Dendritic cell treated with granulocyte-macrophage colony-stimulating factor and Interleukin-4, amounts not matched to agents 40 ng/mL and 50 ng/mL, for 4 days (primary cell): ENCODE results near the gene DNAJC28.
"Not testable (repeated sequence)": the region's sequence is repeated elsewhere in the genome, so short reads cannot be mapped to it uniquely, and the experiment has no call there.

Experiments used
- H3K27ac Mint-ChIP-seq: one replicate; pipeline ENCODE4 v1.8.0; 2022; ENCODE audit warnings: mild to moderate bottlenecking, mixed read lengths
- H3K27me3 Mint-ChIP-seq: one replicate; pipeline ENCODE4 v1.8.0; 2022; ENCODE audit warnings: mild to moderate bottlenecking, mixed read lengths
- H3K36me3 Mint-ChIP-seq: one replicate; pipeline ENCODE4 v1.8.0; 2022; ENCODE audit warnings: low read depth, mixed read lengths
- H3K4me1 Mint-ChIP-seq: one replicate; pipeline ENCODE4 v1.8.0; 2022; ENCODE audit warnings: low read depth, mixed read lengths
- H3K4me3 Mint-ChIP-seq: one replicate; pipeline ENCODE4 v1.8.0; 2022; ENCODE audit warnings: mild to moderate bottlenecking, moderate library complexity, mixed read lengths
- H3K9me3 Mint-ChIP-seq: one replicate; pipeline ENCODE4 v1.8.0; 2022; ENCODE audit warnings: mixed read lengths
- intact Hi-C: fragments of 100-400 bp; cut with micrococcal nuclease; formaldehyde crosslinking; loops from one replicate; pipeline ENCODE4 v1.15.0; 2022

The DNAJC28 gene

DNA sequence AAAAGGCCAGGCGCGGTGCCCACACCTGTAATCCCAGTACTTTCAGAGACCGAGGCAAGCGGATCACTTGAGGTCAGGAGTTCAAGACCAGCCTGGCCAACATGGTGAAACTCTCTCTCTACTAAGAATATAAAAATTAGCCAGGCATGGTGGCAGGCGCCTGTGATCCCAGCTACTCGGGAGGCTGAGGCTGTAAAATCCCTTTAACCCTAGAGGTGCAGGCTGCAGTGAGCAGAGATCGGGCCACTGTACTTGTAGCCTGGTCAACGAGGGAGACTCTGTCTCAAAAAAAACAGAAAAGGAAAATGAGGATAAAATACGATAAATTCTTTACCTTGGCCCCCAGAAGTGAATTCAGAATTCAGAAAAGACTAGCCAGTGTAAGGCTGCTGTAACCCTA lies 13.3 kb downstream of the DNAJC28 start:
- Mint-ChIP-seq H3K27ac (peak overlapping the region; percentile 98), H3K9me3 (no peaks in the 10 kb centered on the region), H3K27me3 (no peaks in the 10 kb centered on the region), H3K4me3 (peak overlapping the region; percentile 86), H3K4me1 (peaks cover 24% of the 10 kb centered on the region), H3K36me3 (peaks cover 16% of the 10 kb centered on the region)
- intact Hi-C loops: no loop called here

- H3K9me3 Mint-ChIP-seq: no peaks in the 10 kb centered on the region
- no peak overlapping the region for H3K27ac Mint-ChIP-seq
- H3K4me3 Mint-ChIP-seq: no peak overlapping the region
- H3K36me3 Mint-ChIP-seq: peaks cover 16% of the 10 kb centered on the region
- H3K27me3 Mint-ChIP-seq: no peaks in the 10 kb centered on the region
- intact Hi-C loops: no loop called here
- peaks cover 24% of the 10 kb centered on the region for H3K4me1 Mint-ChIP-seq
These were observed 14.4 kb downstream of the DNAJC28 start for GRCh38 chr21:33477066-33477465.

DNA sequence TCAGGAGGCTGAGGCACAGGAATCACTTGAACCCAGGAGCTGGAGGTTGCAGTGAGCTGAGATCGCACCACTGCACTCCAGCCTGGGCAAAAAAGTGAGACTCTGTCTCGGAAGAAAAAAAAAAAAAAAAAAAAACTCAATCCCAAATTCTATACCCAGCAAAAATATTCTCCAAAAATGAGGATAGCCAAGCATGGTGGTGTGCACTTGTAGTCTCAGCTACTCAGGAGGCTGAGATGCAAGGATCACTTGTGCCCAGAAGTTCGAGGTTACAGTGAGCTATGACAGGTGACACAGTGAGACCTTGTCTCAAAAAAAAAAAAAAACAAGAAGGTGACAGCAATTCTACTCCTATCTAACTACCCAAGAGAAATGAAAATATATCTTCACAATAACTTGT lies 18.2 kb downstream of the DNAJC28 start:
- no peaks in the 10 kb centered on the region for H3K36me3 Mint-ChIP-seq
- no peak overlapping the region for H3K4me3 Mint-ChIP-seq
- intact Hi-C loops: no loop called here
- no peaks in the 10 kb centered on the region for H3K9me3 Mint-ChIP-seq
- no peaks in the 10 kb centered on the region for H3K27me3 Mint-ChIP-seq
- peaks cover 4% of the 10 kb centered on the region for H3K4me1 Mint-ChIP-seq
- H3K27ac Mint-ChIP-seq: no peak overlapping the region

GRCh38 chr21:33470701-33471100 lies 20.8 kb downstream of the DNAJC28 start:
- intact Hi-C loops: no loop called here
- H3K36me3 Mint-ChIP-seq: peaks cover 9% of the 10 kb centered on the region
- H3K4me1 Mint-ChIP-seq: no peaks in the 10 kb centered on the region
- no peak overlapping the region for H3K4me3 Mint-ChIP-seq
- no peak overlapping the region for H3K27ac Mint-ChIP-seq
- H3K27me3 Mint-ChIP-seq: no peaks in the 10 kb centered on the region
- H3K9me3 Mint-ChIP-seq: no peaks in the 10 kb centered on the region

DNA sequence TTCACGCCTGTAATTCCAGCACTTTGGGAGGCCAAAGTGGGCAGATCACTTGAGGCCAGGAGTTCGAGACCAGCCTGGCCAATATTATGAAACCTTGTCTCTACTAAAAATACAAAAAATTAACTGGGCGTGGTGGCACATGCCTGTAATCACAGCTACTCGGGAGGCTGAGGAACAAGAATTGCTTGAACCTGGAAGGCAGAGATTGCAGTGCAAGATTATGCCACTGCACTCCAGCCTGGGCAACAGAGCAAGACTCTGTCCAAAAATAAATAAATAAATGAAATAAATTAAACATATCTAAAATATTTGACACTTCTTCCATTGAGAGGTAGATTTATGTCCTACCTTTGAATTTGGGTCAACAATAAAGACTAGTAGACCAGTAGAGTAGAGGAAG lies 22.3 kb downstream of the DNAJC28 start:
- H3K36me3 Mint-ChIP-seq, H3K9me3 Mint-ChIP-seq, H3K4me3 Mint-ChIP-seq, intact Hi-C loops, H3K4me1 Mint-ChIP-seq, H3K27me3 Mint-ChIP-seq, H3K27ac Mint-ChIP-seq: not testable (repeated sequence)

- intact Hi-C loops: no loop called here
- Mint-ChIP-seq H3K36me3 (peaks cover 49% of the 10 kb centered on the region), H3K27me3 (no peaks in the 10 kb centered on the region), H3K27ac (no peak overlapping the region), H3K4me3 (no peak overlapping the region), H3K9me3 (no peaks in the 10 kb centered on the region), H3K4me1 (no peaks in the 10 kb centered on the region)
These were observed 29.8 kb downstream of the DNAJC28 start for GRCh38 chr21:33461538-33462250.

DNA sequence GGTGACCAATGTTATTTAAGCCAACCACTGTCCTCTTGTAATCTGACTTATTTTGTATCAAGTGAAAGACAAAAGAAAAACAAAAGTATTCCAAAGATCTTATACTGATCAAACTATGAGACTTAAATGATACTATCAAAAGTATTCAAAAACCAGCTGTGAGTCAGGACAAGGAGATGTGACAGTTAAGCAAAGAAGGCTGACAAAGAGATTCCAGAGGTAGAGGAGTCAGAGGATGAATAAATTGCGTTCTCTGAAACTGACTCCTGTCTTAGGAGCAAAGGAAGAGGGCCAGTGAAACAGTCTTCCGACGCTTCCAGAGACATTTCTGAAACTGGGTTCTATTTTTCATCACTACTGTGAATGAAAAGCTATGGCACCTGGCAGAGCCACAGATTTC lies 32.7 kb downstream of the DNAJC28 start:
- Mint-ChIP-seq H3K4me1 (no peaks in the 10 kb centered on the region), H3K27ac (no peak overlapping the region), H3K36me3 (peaks cover 45% of the 10 kb centered on the region), H3K27me3 (no peaks in the 10 kb centered on the region), H3K9me3 (no peaks in the 10 kb centered on the region), H3K4me3 (no peak overlapping the region)
- intact Hi-C loops: no loop called here

DNA sequence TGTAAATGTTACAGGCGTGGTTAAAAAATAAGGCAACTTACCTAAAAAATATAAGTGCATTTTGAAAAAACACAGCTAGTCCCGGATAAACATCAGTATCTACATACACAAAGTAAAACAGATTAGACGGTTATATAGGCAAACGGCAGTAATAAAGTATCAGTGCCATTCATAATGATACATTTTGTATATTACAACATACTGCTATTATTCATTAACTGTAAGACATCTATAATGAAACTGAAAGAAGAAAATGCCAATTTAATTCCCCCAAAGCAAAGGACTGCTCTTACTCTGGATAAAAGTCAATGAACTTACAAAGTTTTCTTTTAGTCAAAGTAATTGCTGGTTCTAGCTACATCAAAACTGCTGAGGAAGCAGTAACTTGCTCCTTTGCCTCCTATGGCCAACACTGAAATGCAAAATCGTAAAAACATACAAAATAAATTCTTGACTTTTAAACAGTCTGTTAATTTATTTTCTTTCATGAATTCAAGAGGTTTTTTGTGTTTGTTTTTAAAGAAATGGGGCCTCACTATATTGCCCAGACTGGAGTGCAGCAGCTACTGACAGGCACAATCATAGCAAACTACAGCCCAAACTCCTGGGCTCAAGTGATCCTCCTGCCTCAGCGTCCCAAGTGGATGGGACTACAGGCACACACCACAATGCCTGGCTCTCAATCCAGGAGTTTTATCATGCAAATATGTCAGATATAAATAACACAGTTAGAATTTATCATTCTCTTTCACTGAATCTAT lies 35.6 kb downstream of the DNAJC28 start:
- no peak overlapping the region for H3K4me3 Mint-ChIP-seq
- no peak overlapping the region for H3K27ac Mint-ChIP-seq
- no peaks in the 10 kb centered on the region for H3K4me1 Mint-ChIP-seq
- H3K9me3 Mint-ChIP-seq: no peaks in the 10 kb centered on the region
- H3K27me3 Mint-ChIP-seq: no peaks in the 10 kb centered on the region
- H3K36me3 Mint-ChIP-seq: peaks cover 54% of the 10 kb centered on the region
- intact Hi-C loops: no loop called here

GRCh38 chr21:33452362-33452761 lies 39.2 kb downstream of the DNAJC28 start:
- Mint-ChIP-seq H3K27ac (no peak overlapping the region), H3K4me3 (no peak overlapping the region), H3K4me1 (no peaks in the 10 kb centered on the region), H3K27me3 (no peaks in the 10 kb centered on the region), H3K9me3 (no peaks in the 10 kb centered on the region), H3K36me3 (peaks cover 43% of the 10 kb centered on the region)
- intact Hi-C loops: no loop called here

- no peak overlapping the region for H3K27ac Mint-ChIP-seq
- intact Hi-C loops: no loop called here
- H3K9me3 Mint-ChIP-seq: no peaks in the 10 kb centered on the region
- H3K4me1 Mint-ChIP-seq: no peaks in the 10 kb centered on the region
- H3K36me3 Mint-ChIP-seq: peaks cover 41% of the 10 kb centered on the region
- H3K4me3 Mint-ChIP-seq: no peak overlapping the region
- H3K27me3 Mint-ChIP-seq: no peaks in the 10 kb centered on the region
These were observed 39.9 kb downstream of the DNAJC28 start for GRCh38 chr21:33451634-33452071.

DNA sequence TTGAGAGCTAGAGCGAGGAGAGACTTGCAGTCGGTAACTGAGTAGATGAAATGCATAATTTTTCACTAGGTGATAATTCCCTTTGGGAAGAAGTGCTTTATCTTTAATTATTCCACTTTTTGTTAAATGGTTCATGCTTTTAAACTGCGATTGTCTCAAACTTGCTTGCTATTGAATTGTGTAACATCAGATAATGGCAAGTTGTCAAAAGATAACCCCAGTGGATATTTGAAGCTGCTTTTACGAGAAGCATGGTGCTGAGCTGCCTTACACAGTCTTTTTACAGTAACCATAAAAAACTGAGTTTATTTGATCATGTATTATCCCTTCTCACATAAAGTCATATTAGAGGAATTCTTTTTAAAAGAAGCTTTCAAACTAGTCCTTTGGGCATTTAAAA lies 41.9 kb downstream of the DNAJC28 start:
- no peak overlapping the region for H3K4me3 Mint-ChIP-seq
- H3K27me3 Mint-ChIP-seq: no peaks in the 10 kb centered on the region
- H3K4me1 Mint-ChIP-seq: peaks cover 5% of the 10 kb centered on the region
- peaks cover 46% of the 10 kb centered on the region for H3K36me3 Mint-ChIP-seq
- intact Hi-C loops: loop anchor here (10.0 kb wide), 2 partner anchors 205 to 455 kb away; no protein-coding TSS in a partner anchor
- no peak overlapping the region for H3K27ac Mint-ChIP-seq
- no peaks in the 10 kb centered on the region for H3K9me3 Mint-ChIP-seq

- H3K27me3 Mint-ChIP-seq, H3K9me3 Mint-ChIP-seq, H3K27ac Mint-ChIP-seq, H3K4me3 Mint-ChIP-seq: not testable (repeated sequence)
- Mint-ChIP-seq H3K4me1 (peaks cover 19% of the 10 kb centered on the region), H3K36me3 (peaks cover 41% of the 10 kb centered on the region)
- intact Hi-C loops: loop anchor here (10.0 kb wide), 2 partner anchors 202 to 452 kb away; no protein-coding TSS in a partner anchor
These were observed 44.9 kb downstream of the DNAJC28 start for GRCh38 chr21:33446620-33447019.

- H3K9me3 Mint-ChIP-seq: no peaks in the 10 kb centered on the region
- peaks cover 30% of the 10 kb centered on the region for H3K4me1 Mint-ChIP-seq
- peak overlapping the region; percentile 42 for H3K27ac Mint-ChIP-seq
- H3K36me3 Mint-ChIP-seq: peaks cover 41% of the 10 kb centered on the region
- no peaks in the 10 kb centered on the region for H3K27me3 Mint-ChIP-seq
- H3K4me3 Mint-ChIP-seq: no peak overlapping the region
- intact Hi-C loops: loop anchor here (2.0 to 10.0 kb wide), 3 partner anchors 200 to 450 kb away; no protein-coding TSS in a partner anchor
These were observed 47.0 kb downstream of the DNAJC28 start for GRCh38 chr21:33444499-33444898.

DNA sequence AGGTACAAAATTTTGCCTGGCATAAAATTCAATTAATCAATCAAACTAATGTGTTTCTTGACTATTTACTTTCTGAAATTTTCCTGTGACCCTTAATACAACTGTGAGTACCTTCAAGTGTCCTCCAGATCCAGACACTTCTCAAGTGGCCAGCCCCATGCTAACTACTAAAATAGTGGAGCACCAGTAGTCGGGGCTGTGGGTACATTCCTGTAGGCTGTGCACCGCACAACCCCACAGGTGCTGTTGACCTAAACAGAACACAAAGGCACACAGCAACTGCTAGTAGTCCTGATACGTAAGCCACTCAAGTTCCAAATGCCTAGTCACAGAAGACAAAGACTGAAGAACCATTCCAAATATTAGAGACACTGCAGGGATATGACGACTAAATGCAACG lies 48.3 kb downstream of the DNAJC28 start:
- intact Hi-C loops: loop anchor here (10.0 kb wide), 2 partner anchors 198 to 448 kb away; no protein-coding TSS in a partner anchor
- Mint-ChIP-seq H3K4me3 (no peak overlapping the region), H3K9me3 (no peaks in the 10 kb centered on the region), H3K27me3 (no peaks in the 10 kb centered on the region), H3K36me3 (peaks cover 39% of the 10 kb centered on the region), H3K4me1 (peaks cover 36% of the 10 kb centered on the region), H3K27ac (peak overlapping the region; percentile 42)
